NOMO-1 (cell line): ENCODE measurements around the gene MYO3B.
"Not testable (repeated sequence)": the region's sequence is repeated elsewhere in the genome, so short reads cannot be mapped to it uniquely, and the experiment has no call there.

Source experiments
- DNase-seq, 2 experiments: peaks; one replicate each; lab custom pipeline; 2025; ENCODE audit not compliant: unreplicated experiment in 2 of 2; lab: John Stamatoyannopoulos, UW

Gene MYO3B

DNA sequence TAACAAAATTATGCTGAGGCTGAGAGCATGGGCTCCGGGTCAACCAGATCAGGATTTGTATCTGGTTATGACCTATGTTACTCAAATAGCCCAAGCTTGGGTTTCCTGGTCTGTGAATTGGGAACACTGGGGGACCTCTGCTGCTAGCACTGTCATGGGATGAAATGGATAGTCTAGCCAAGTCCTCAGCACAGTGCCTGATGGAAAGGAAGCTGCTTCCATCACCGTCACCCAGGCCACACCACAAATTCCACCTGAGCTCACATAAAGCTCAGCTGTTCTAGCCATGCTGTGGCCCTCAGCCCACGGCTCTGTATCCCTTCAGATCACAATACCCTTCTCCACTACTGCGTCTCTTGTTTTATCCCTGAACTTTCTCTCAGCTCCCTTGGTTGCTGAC, 357.6 kb downstream of the MYO3B start:
- no peak for DNase-seq

DNA sequence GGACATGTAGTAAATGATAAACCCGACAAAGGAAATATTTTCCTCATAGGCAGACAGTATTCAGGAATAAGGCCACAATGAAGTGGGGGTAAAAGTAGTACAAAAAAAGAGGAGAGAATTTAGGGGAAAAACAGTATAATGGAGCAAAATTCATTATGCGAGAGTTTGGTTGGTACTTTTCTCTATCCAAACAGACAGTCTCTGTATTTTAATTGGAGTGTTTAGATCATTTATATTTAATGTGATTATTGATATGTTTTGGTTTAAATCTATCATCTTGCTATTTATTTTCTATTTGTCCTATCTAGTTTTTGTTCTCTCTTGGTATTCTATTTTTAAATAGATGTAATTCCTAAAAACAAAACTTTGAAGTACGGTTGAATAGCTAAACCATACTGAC, 366.9 kb downstream of the MYO3B start:
- DNase-seq: no peak

DNA sequence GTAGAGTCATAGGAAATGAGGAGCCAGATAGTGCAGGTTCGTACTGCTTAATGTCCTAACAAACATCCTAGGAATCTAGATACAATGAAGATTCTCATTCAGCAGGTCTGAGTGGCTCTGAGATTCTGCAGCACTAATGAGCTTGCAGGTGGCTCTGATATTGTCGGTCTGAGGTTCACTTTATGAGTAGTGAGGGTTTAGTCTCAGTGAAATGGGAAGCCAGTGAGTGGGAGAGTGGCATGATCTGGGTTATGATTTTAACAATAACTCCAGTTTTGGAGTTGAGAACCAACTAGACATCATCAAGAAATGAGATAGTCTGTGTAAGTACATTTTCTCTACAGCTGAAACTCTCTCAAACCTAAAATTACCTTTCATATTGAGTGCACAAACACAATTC, 370.4 kb downstream of the MYO3B start:
- DNase-seq: no peak

DNA sequence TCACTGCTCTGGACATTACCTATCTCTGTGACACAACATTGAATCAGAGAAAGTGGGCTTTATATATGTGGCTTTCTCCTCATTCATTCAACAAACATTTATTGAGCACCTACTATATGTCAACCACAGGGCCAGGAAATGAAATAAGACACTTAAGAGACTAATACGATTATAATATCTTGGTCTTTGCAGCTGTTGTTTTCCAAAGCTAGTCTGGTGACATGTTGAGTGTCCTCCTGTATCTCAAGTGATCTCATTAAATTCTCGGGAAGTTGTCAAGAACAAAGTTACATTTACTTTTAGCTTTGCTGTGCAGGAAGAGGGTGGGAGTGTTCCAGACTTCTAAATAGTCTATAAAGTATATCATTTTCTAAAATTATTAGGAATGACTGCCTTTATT, 372.6 kb downstream of the MYO3B start:
- DNase-seq: no peak

DNA sequence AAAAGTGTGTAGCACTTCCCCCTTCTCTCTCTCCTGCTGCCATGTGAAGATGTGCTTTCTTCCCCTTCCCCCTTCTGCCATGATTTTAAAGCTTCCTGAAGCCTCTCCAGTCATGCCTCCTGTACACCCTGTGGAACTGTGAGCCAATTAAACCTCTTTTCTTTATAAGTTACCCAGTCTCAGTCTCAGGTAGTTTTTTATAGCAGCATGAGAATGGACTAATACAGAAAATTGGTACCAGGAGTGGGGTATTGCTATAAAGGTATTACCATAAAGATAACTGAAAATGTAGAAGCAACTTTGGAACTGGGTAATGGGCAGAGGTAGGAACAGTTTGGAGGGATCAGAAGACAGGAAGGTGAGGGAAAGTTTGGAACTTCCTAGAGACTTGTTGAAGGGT, 374.0 kb downstream of the MYO3B start:
- DNase-seq: not testable (repeated sequence)

DNA sequence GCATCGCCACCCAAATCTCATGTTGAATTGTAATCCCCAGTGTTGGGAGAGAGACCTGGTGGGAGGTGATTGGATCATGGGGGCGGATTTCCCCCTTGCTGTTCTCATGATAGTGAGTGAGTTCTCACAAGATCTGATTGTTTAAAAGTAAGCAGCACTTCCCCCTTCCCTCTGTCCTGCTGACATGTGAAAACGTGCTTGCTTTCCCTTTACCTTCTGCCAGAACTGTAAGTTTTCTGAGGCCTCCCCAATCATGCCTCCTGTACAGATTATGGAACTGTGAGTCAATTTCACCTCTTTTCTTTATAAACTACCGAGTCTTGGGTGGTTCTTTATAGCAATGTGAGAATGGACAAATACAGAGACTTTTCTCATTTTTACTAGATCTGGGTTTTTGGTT, 375.8 kb downstream of the MYO3B start:
- DNase-seq: no peak

DNA sequence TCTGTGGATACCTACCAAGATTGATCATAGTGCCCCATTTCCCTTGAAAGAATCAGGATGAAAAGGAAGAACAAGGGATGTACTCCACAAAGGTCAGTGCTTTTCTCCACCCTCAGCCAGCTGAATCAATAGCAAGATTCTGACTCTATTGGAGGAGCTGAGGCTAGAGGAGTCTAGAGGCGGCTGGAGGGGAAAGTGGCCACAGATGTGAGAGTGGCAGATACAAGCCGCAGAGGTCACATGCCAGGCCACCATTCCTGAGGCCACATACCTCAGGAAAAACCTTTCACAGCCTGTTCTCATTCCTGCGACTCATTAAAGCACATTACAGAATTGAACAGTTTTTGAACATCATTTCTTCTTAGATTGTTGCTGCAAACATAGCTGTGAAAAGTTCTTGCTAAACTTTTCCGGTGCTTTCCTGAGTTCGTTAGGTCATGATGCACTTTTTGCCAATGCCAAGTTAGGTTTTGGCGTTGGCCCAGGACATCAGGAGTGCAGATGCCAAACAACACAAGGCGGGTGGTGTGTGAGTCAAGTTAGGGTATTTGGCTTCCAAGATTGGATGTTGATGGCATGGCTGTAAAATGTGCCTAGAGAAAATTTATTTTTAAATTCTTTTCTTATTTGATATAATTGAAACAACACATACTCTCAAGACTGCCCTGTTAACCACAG, 376.5 kb downstream of the MYO3B start:
- DNase-seq: no peak

DNA sequence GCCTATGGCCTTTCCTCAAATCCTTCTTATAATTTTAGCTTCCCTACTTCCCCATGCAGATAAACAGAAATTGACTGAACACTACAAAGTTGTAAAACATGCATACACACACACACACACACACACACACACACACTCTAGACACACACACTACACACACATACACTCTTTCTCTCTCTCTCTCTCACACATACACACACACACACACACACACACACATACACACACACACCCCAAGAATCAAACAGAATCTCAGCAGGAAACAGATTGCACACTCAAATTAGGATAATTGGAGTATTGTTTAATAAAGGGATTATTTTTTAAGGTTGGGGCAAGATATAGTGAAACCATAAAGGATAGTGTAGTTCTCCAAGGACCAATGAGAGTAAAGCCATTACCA, 385.0 kb downstream of the MYO3B start:
- no peak for DNase-seq

DNA sequence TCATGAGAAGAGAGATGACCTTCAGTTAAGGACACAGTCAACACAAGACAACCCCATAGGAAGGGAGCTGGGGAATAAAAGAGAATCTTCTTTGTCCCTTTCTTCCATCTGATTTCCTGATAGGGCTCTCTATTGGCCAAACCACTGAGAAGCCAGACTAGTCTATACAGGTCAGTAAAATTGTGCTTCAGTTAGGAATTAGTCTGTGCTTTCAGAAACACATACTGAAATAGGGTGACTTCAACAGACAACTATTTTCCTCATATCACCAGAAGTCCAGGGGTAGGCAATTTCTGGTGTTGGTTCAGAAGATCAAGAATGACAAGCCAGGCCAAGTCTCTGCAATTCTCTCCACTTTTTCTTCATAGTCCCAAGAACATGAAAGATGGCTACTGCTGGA, 385.5 kb downstream of the MYO3B start:
- no peak for DNase-seq

DNA sequence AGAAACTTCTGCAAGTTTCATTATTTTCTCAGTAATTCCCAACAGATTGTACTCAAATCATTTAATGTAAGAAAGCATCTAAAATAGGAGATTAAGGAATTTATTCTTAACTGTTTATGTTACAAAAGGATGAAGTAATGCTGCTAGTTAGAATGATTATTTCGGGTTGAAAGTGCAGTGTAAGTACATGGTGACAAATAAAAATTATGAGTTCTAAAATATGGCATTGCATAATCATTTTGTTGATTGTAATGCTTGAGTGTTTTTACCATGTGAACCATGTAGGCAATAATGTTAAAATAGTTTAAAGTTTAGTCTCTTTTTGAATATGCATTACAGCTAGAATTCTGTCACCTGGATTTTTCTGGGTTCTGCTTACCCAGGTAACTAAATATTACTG, 388.2 kb downstream of the MYO3B start:
- no peak for DNase-seq

DNA sequence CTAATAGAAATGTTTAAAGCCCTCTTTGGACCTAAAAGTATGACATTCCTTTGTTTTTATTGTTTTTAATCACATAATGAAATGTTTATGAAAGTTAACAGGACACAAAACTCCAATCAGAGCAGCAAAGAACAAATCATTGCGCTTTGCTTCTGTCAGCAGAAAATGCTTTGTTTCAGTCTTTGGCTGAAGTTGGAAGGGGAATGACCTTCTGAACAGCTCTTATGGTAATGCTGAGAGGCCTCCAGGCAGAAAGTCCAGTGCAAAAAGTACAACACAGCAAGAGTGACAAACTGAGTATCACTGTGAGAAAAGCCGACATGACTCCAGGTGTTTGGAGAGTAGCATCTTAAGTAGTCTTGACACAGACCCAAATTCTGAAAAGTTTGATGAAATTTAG, 389.5 kb downstream of the MYO3B start:
- no peak for DNase-seq

DNA sequence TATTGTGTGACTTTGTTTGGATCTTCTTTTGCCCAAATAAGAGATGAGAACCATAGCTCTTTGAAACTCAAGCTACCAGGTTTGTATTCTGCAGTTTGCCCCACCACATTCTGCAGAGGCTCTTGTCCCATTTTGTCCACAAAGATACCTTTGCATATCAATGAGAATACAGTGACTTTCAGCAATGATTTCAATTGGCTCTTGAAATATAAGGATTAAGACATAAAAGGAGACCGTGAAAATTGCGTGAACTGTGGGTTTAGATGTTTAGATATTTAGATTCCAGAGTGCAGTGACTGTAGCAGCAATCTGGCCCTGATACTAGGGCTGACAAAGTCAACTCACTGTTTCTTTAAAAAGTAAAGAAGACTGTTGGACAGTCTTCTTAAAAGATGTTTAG, 390.6 kb downstream of the MYO3B start:
- no peak for DNase-seq

DNA sequence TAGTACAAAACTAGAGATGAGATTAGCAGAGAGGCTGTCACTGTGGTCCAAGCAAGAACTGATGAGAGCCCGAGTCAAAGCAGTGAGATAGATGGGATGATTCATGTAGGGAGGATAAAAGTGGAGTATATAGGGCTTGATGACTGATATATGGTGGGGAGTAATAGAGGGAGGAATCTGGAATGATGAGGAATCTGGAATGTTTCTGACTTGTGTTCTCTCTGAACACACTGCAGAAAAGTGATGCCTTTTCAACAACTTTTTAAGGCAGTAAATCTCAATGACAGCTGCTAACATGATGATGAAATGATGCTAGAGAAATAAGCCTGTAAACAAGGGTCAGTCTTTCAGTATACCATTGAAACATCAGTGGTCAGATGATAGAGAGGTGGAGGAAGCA, 393.7 kb downstream of the MYO3B start:
- DNase-seq: no peak

DNA sequence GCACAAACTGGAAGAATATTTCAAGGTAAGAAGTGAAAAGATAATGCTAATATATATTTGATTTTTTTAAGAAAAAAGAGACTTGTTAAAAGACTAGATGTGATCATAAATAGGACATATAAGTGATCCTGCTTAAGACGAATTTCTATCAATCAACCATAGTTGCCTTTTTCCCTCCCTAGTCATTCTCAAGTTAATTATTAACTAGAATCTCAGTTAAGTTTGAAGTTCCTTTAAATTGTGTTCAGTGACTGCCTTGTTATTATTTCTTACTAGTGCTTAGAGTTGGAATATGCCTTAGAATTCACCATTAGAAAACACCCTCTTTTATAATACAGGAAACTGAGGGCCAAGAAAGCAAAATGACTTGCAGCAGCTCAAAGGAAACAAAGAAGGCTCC, 395.7 kb downstream of the MYO3B start:
- no peak for DNase-seq

DNA sequence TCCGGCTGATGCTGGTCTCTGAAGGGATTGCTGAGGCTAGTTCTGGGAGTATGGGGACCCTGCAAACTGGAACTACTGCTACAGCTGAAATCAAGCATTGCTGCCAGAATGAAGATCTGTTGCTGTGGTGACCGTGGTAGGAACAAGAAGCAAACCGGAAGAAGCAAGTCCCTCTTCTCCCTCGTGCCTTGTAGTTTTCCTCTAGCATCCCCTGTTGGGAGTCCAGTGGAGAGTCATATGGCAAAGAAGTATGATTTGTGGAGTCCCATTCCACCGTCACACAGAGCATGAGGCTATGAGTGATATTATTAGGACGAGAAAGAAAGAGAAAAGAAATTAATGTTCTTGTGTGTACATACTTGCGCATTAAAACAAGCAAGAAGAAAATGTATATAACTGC, 398.3 kb downstream of the MYO3B start:
- DNase-seq: no peak

DNA sequence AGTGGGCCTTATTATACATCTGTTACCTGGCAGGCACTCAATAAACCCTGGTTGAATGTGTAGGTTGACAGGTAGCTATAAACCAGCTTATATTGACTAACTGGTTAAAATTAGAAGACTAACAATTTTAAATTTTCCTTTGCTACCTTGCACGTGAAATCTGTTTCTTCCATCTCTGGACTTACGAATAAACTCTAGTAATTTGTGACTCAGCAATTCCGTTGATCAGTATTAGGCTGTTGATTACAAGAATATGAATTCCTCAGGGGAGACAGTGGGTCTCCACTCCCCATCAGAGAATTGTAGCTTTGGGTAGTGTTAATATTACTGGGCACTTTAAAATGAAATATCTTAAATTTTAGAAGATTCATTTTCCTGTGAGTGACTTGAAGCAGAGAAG, 399.4 kb downstream of the MYO3B start:
- no peak for DNase-seq

DNA sequence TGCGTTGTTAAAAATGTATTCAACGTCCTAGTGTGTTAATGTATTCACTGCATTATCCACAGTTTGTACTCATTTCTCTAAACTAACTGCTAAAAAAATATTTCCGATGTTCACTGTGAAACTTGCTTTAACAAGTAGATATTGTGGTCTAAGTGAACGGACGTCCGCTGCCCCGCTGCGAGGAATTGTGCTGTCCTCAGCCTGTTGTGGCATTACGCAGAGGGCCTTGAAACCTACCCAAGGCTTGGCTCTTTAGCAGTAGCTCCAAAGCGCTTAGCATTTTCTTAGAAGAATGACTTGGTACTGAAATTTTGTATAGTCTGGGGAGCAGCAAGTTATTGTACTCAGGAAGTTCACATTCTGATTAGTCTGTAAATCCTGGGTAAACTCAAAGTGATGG, 400.7 kb downstream of the MYO3B start:
- no peak for DNase-seq

DNA sequence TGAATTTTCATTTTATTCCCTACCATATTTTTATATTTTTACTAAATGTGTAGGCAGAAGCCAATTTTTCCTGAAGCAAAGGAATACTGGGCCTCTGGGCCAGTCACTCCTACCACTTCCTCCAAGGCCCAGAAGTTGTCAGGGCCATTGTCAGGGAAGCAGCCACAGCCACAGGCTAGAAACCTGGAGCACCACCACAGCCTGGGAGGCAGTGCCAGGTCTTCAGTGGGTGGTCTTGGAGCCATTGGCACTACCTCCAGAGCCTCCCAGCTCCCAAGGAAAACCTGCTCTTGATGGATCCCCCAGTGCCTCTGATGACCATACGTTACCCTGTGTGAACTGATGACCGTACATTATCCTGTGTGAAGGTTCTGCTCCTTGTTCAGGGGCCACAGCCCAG, 401.6 kb downstream of the MYO3B start:
- no peak for DNase-seq

DNA sequence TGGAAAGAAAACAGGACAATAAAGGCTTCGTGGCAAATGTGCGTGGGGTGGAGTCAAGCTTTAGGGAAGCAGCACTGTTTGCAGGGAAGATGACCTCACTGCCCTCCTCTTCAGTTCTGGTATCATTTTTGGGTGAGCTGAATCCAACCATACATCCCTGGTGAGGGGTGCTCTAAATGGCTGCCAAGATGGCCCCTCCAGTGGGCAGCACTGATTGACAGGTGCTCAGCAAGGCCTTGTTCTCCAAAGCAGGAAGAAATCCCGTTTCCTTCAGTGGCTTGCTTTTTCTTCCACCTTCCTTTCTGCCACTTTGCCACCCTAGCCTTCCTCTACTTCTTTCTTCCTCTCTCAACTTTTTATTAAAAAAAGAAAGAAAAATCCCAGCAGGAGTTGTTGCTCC, 404.4 kb downstream of the MYO3B start:
- no peak for DNase-seq

DNA sequence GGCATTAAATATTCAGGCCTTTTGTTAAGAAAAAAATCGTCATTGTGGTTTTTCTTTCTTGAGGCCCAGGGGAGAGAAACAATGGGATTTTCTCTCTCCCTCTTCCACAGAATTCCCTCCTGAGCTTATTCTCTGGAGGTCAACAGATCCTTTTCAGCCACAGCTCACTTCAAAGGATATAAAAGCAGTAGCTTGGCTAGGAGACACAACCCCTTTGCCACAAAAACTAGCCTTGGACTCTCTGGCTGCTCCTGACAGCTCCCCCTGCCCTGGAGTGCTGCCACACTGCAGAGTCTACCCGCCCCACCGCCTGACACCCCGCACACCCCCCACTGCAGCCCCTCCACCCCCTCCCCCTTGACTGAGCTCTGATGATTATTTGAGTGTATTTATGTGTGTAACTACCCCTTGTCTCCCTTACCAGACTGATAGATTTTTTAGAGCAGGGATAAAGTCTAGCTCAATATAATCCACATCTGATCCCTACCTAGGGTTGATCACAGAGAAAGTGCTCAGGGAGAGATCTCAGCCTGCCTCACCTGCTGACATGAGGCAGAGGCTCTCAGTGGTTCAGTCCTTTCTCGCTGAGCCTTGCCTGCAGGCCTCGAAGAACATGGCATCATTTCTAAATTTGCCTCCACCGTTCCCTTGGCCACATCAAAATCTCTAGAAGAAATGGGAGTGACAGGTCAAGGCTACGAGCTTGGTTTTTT, 405.0 kb downstream of the MYO3B start:
- DNase-seq: no peak

DNA sequence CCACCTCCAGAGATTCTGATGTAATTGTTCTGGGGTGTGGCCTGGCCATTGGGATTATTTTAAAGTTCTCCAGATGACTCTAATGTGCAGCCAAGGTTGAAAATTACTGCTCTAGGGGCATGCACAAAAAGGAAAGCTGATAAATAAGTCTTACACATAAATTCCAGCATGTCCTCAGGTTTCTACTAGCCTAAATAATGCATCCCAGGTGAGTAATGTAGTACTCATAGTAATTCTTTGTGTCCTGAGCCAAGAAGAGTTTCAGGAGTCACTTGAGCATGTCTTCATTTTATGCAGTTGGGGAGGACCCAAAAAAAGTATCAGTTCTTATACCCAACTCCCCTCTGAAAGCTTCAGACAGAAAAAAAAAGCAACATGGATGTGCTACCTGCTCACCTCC, 407.1 kb downstream of the MYO3B start:
- DNase-seq: no peak

DNA sequence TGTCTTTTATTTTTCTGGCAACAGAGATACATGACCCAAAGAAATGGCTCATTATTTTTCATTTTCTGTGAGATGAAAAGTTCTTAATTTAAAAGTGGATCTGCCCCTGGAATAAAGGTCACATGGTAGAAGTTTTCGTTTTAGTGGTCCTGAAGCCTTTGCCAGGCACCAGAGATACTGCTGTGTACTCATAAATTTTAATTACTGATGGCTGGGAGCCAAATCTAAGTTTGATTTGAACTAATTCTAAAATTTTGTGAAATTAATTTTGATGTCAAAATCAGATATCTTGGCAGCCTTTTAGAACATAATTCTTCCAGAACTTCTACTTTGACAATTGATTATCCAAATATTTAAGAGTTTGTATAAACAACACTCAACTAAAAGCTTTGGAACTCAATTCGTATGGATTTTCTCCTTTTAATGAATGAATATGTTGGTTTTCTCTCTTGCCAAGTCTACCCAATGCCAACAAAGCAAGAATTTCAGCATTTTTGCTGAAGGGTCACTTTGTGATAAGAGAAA, 408.7 kb downstream of the MYO3B start:
- DNase-seq: no peak

DNA sequence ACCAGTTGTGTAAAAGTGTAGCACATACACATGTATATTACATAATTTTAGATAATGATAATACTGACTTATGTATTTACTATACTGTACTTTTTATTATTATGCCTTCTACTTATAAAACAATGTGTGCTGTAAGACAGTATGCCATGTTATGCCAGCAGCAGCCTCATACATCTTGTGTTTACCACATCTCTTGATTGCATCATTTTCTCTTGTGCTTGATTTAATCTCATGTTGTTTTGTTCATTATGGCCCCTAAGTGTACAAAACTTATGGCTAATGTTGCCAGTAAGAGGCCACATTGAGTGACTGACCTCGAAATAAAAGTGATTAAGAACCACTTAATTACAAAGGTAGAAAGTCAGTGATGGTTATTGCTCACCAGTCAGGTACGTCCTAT, 409.2 kb downstream of the MYO3B start:
- no peak for DNase-seq
